Smooth muscle cell (in vitro differentiated cells): Measurements from ENCODE around the gene COL21A1. TPM values are rescaled to one million over a fixed set of nuclear protein-coding genes. Genes with fewer than 3 reads are reported as not detected.

Experiments
- DNase-seq: peaks from one replicate; lab custom pipeline; 2025; ENCODE audit not compliant: unreplicated experiment; lab: John Stamatoyannopoulos, UW
- H2AFZ ChIP-seq: fragments of 200-600 bp; sonication (generic); 2 replicates; pipeline ENCODE4 v1.6.0; 2016; ENCODE audit warnings: antibody characterized with exemption, low read depth, mild to moderate bottlenecking
- H3F3A ChIP-seq: fragments of 200-600 bp; sonication (generic); 2 replicates; pipeline ENCODE4 v1.6.0; 2017; ENCODE audit warnings: antibody characterized with exemption, low read depth
- H3K27ac ChIP-seq: fragments of 200-600 bp; sonication (generic); 2 replicates; pipeline ENCODE4 v1.5.1; 2016; ENCODE audit warnings: low read depth, mild to moderate bottlenecking
- H3K27me3 ChIP-seq: fragments of 200-600 bp; sonication (generic); 2 replicates; pipeline ENCODE4 v1.6.1; 2016; ENCODE audit warnings: low read depth, mild to moderate bottlenecking
- H3K36me3 ChIP-seq: fragments of 200-600 bp; sonication (generic); 2 replicates; pipeline ENCODE4 v1.5.1; 2016; ENCODE audit warnings: low read depth
- H3K4me1 ChIP-seq: fragments of 200-600 bp; sonication (generic); 2 replicates; pipeline ENCODE4 v1.5.1; 2016; ENCODE audit warnings: low read depth
- H3K4me2 ChIP-seq: fragments of 200-600 bp; sonication (generic); 2 replicates; pipeline ENCODE4 v1.6.0; 2016; ENCODE audit warnings: mild to moderate bottlenecking
- H3K4me3 ChIP-seq: fragments of 200-600 bp; sonication (generic); 2 replicates; pipeline ENCODE4 v1.5.1; 2016; ENCODE audit warnings: mild to moderate bottlenecking
- H3K79me2 ChIP-seq: fragments of 200-600 bp; sonication (generic); 2 replicates; pipeline ENCODE4 v1.6.0; 2016; ENCODE audit warnings: low read depth, mild to moderate bottlenecking
- H3K9ac ChIP-seq: fragments of 200-600 bp; sonication (generic); 2 replicates; pipeline ENCODE4 v1.6.0; 2016; ENCODE audit warnings: low read depth
- H3K9me3 ChIP-seq: fragments of 200-600 bp; sonication (generic); replicated peaks from 2 replicates; pipeline ENCODE4 v1.5.1; 2016; ENCODE audit warnings: low read depth
- H4K20me1 ChIP-seq: fragments of 200-600 bp; sonication (generic); 2 replicates; pipeline ENCODE4 v1.6.0; 2016; ENCODE audit warnings: low read depth
- WGBS: methylation state at CpG from one replicate; pipeline ENCODE4 v1.1.7; 2016; ENCODE audit warnings: low lambda C conversion rate; 5-methylcytosine and 5-hydroxymethylcytosine counted together
- polyA plus RNA-seq: library from polyadenylated mRNA; unstranded; fragments of >200 nt; fragmentation: Nextera tagmentation; extraction: Ambion mirVana; gene quantifications from 2 replicates; pipeline ENCODE4 v1.2.1, GENCODE V29; 2016
- total RNA-seq: library from RNA; depleted of rRNA; stranded (reverse); fragments of >200 nt; gene quantifications from 2 replicates; pipeline ENCODE4 v1.2.3, GENCODE V29; 2014
- TF ChIP-seq, protein P1 (sequence below): fragments of 200-600 bp; sonication (generic); IDR thresholded peaks from 2 replicates; pipeline ENCODE4 v1.5.1; 2017; ENCODE audit warnings: borderline replicate concordance, mild to moderate bottlenecking, antibody characterized with exemption; ENCODE audit not compliant: insufficient read depth, poor library complexity, severe bottlenecking

The COL21A1 gene
- total and polyA plus RNA-seq, 2 experiments from 2014 or later = 5.8 to 8.2 TPM

DNA sequence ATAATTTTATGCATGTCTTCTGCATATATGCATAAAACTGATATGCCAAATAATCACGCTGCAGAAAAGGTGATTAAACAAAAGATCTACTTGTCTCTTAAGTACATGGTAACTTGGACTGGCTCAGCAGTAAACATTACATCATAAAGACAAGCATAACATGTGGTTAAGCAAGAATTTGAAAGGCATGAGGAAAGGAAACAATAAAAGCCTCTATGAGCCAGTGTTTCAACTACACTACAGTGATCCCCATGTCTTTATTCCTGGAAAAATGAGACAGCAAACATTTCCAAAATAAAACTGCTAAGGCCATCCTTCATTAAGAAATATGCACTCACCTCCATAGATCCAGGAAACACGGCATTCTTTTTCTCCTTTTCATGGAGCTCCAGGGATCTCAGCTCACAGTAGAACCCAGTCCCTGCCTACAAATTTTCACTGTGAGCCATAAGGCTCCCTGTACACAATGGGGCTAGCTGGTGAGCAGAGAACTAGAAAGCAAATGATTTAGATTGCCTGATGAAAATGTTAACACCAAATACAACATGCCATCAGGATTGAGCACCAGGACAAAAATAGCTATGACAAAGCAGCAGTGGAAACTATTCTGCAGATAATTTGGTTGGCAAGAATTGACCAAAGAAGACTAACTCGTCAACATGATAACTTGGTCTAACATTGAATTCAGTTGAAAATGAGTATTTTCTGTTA lies 156.1 kb downstream of the COL21A1 start:
- H3K27ac ChIP-seq = peak overlapping the region; percentile 99
- H3K4me2 ChIP-seq = peak overlapping the region; percentile 78
- peak overlapping the region; percentile 20 for H3K4me3 ChIP-seq
- peaks cover 7% of the 10 kb centered on the region for H3F3A ChIP-seq
- peak overlapping the region; percentile 48 for H2AFZ ChIP-seq
- H3K27me3 ChIP-seq = no peaks in the 10 kb centered on the region
- TF ChIP-seq, protein P1, sequence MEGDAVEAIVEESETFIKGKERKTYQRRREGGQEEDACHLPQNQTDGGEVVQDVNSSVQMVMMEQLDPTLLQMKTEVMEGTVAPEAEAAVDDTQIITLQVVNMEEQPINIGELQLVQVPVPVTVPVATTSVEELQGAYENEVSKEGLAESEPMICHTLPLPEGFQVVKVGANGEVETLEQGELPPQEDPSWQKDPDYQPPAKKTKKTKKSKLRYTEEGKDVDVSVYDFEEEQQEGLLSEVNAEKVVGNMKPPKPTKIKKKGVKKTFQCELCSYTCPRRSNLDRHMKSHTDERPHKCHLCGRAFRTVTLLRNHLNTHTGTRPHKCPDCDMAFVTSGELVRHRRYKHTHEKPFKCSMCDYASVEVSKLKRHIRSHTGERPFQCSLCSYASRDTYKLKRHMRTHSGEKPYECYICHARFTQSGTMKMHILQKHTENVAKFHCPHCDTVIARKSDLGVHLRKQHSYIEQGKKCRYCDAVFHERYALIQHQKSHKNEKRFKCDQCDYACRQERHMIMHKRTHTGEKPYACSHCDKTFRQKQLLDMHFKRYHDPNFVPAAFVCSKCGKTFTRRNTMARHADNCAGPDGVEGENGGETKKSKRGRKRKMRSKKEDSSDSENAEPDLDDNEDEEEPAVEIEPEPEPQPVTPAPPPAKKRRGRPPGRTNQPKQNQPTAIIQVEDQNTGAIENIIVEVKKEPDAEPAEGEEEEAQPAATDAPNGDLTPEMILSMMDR = no peak
- no peak for DNase-seq
- H3K4me1 ChIP-seq = peaks cover 14% of the 10 kb centered on the region
- peaks cover 7% of the 10 kb centered on the region for H3K36me3 ChIP-seq
- H3K9ac ChIP-seq = peak overlapping the region; percentile 95
- no peaks in the 10 kb centered on the region for H3K9me3 ChIP-seq
- WGBS = 8% methylated on average over 3 of the region's 3 CpGs
- no peaks in the 10 kb centered on the region for H3K79me2 ChIP-seq
- H4K20me1 ChIP-seq = no peaks in the 10 kb centered on the region

DNA sequence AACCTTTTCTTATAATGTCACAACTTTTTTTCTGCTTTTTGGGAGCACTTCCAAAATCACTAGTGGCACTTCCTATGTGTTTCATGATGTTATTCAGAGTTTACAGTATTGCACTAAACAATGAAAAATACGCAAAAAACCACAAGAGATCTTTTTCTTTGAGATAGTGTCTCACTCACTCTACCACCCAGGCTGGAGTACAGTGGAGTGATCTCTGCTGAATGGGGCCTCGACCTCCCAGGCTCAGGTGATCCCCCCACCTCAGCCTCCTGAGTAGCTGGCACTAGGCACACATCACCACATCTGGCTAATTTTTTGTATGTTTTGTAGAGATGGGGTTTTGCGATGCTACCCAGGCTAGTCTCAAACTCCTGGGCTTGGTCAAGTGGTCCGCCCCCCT lies 158.7 kb downstream of the COL21A1 start:
- no peaks in the 10 kb centered on the region for H3K9me3 ChIP-seq
- H2AFZ ChIP-seq = no peak overlapping the region
- no peak overlapping the region for H3K9ac ChIP-seq
- WGBS = 96% methylated on average over 4 of the region's 4 CpGs
- peaks cover 14% of the 10 kb centered on the region for H3K4me1 ChIP-seq
- TF ChIP-seq, protein P1 = no peak
- H3K4me3 ChIP-seq = no peak overlapping the region
- H3K4me2 ChIP-seq = no peak overlapping the region
- no peak for DNase-seq
- H3K27me3 ChIP-seq = no peaks in the 10 kb centered on the region
- peaks cover 7% of the 10 kb centered on the region for H3F3A ChIP-seq
- H3K36me3 ChIP-seq = peaks cover 7% of the 10 kb centered on the region
- H4K20me1 ChIP-seq = no peaks in the 10 kb centered on the region
- no peak overlapping the region for H3K27ac ChIP-seq
- H3K79me2 ChIP-seq = no peaks in the 10 kb centered on the region

DNA sequence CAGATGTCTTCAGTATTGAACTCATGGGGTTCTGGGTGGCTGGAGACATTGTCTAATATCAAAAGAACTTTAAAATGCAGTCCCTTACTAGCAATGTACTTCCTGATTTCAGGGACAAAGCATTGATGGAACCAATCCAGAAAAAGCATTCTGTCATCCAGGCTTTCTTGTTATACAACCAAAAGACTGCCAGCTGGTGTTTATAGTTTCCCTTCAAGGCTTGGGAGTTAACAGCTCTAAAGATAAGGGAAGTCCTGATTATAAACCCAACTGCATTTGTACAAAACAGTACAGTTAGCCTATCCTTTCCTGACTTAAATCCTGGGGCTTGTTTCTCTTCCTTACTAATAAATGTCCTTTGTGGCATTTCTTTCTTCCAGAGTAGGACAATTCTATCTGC lies 160.0 kb downstream of the COL21A1 start:
- Histone ChIP-seq H3K9me3 (no peaks in the 10 kb centered on the region), H3K4me3 (no peak overlapping the region), H3F3A (peaks cover 7% of the 10 kb centered on the region), H4K20me1 (no peaks in the 10 kb centered on the region), H3K27me3 (no peaks in the 10 kb centered on the region), H3K36me3 (no peaks in the 10 kb centered on the region), H3K4me2 (no peak overlapping the region), H3K4me1 (peaks cover 14% of the 10 kb centered on the region), H3K79me2 (no peaks in the 10 kb centered on the region), H2AFZ (no peak overlapping the region), H3K9ac (no peak overlapping the region), H3K27ac (no peak overlapping the region)
- DNase-seq = no peak
- TF ChIP-seq, protein P1 = no peak
